Fibroblast of gingiva (primary cell): ENCODE results near the gene RHOH.

Experiments used
- DNase-seq: peaks from one replicate; pipeline ENCODE4 v3.0.0-alpha.2; 2011; ENCODE audit warnings: low read depth

RHOH gene

GRCh38 chr4:40190019-40190418 is 6.8 kb upstream of the RHOH start:
- DNase-seq, result no peak

GRCh38 chr4:40190465-40190864 is 6.4 kb upstream of the RHOH start:
- DNase-seq, result no peak

- DNase-seq, result no peak
These were observed 5.7 kb upstream of the RHOH start for GRCh38 chr4:40190880-40191815.

- DNase-seq, result no peak
These were observed 4.5 kb upstream of the RHOH start for GRCh38 chr4:40192114-40193015.

GRCh38 chr4:40193016-40193571 is 3.7 kb upstream of the RHOH start:
- DNase-seq, result no peak

- no peak for DNase-seq
These were observed 3.3 kb upstream of the RHOH start for GRCh38 chr4:40193578-40193977.

- no peak for DNase-seq
These were observed 2.1 kb upstream of the RHOH start for GRCh38 chr4:40194602-40195161.

- no peak for DNase-seq
These were observed 1.4 kb upstream of the RHOH start for GRCh38 chr4:40195182-40196177.

DNA sequence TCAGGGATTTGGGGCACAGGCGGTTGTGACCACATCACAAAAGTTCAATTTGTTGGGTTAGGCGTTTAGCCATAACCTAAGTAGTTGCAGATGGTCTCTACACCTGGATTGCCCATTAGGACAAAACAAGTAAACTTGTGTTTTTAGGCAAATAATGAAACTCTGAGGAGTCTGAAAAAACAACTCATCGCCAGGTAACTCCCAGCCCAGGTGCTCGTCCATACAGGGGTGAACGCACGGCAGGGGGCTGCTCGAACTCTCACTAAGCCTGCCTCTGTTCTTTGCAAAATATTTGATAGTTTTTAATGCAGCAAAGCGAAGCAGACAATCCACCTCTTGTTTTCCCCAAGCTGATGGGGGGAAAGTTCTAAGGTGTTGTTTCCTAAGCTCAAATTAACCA is 559 bp upstream of the RHOH start:
- DNase-seq, result no peak

DNA sequence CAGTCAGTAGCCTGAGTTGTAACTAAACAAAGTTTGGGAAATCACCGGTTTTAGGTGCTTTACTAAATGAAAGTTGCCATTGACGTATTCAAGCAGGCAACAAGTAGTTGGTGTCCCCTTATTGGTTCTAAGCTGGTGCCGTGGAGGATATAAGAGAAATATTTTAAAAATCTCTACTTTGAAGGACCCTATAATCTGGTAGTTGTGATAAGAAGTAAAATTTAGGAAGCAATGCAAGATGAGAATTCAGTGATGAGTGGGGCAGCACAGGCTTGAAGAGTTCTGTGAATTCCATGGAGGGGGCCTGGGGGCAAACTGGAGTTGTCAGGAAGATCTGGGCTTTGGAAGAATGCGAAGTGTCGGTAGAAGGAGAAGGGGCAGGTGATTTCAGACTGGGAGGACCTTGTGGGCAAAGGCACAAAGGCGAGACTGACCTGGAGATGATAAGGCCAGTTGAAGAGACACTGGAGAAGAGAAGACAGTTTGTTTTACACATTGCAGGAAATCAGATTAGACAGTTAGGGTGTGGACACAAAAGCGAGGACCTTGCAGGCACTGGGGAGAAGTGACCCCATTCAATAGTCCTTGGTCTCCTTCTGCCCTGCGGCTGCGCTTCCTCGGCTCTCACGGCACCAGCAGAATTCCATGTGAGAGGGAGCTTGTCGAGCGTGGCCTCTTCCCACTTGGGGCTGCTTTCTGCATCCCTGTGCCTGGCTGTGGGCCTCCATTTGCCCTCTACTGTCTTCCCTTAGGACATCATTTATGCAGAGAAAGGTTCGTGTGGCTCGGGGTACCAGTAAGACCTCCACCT is 1.3 kb downstream of the RHOH start:
- no peak for DNase-seq

DNA sequence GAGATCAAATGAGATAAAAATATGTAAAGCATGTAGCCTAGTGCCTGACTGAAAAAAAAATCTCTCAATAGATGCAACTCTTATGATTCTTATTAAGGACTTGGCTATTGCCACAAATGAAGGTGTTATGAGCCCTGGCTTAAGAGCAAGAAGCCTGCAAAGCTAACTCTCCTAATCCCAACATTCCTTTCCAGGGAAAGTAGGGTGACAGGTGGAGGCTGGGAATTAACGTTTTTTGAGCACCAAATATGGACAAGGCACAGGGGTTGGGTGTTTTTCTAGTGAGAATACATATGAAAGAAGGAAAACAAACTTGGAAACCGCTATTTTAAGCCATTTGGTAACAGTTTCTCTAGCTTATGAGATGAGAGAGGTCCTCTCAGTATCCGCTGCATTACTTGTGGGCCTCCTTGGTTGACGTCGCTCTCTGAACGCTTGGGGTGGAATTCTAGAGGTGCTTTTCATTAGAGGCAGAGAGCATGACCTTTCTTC is 2.4 kb downstream of the RHOH start:
- DNase-seq, result no peak

GRCh38 chr4:40199999-40200874 is 3.4 kb downstream of the RHOH start:
- no peak for DNase-seq

- DNase-seq, result peak; percentile 19
These were observed 4.3 kb downstream of the RHOH start for GRCh38 chr4:40200875-40201801.

GRCh38 chr4:40201898-40202297 is 5.1 kb downstream of the RHOH start:
- no peak for DNase-seq

- no peak for DNase-seq
These were observed 5.6 kb downstream of the RHOH start for GRCh38 chr4:40202474-40202873.

DNA sequence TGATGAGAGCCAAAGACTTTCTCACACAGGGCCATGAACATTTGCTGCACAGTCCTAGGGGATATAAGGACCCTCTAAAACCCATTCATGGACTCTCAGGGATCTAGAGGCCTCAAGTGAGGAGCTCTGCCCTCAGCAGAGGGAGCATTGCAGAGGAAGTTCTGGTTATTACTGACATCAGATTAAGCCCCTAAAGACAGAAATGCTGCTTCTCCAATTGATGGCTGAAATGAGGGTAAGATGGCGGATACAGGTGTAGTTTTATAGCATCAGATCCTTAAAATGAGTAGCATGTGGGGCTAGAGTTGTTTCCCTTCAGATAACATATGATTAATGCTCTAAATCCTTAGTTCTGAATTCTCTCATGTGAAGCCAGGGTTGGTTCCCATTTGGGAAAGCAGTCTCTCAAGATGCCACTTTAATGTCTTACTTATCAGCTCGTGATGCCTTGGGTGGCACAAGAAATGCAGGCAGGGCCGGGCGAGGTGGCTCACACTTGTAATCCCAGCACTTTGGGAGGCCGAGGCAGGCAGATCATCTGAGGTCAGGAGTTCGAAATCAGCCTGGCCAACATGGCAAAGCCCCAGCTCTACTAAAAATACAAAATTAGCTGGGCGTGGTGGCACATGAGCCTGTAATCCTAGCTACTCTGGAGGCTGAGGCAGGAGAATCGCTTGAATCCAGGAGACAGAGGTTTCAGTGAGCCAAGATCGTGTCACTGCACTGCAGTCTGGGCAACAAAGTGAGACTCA is 7.9 kb downstream of the RHOH start:
- DNase-seq, result no peak
